ENCODE measurements around the gene INSM2.

The INSM2 gene

GRCh38 chr14:35526962-35527361 is 7.0 kb upstream of the INSM2 start:
- no peak for TF ChIP-seq CTCF (conservative IDR thresholded peaks at IDR 0.05; ENCODE audit: low read depth, low read length)
- no peak overlapping the region for H3K4me3 ChIP-seq (ENCODE audit: low read depth, low read length)
- no peak for DNase-seq (ENCODE audit: low read depth)

- no peak for DNase-seq (ENCODE audit: low read depth)
- H3K4me3 ChIP-seq (ENCODE audit: low read depth, low read length), result no peak overlapping the region
- no peak for TF ChIP-seq CTCF (conservative IDR thresholded peaks at IDR 0.05; ENCODE audit: low read depth, low read length)
Observed at GRCh38 chr14:35531960-35532747, 1.8 kb upstream of the INSM2 start.

GRCh38 chr14:35532783-35533356 is 1.1 kb upstream of the INSM2 start:
- DNase-seq (ENCODE audit: low read depth), result no peak
- no peak for TF ChIP-seq CTCF (conservative IDR thresholded peaks at IDR 0.05; ENCODE audit: low read depth, low read length)
- peak overlapping the region; percentile 51 for H3K4me3 ChIP-seq (ENCODE audit: low read depth, low read length)

- DNase-seq (ENCODE audit: low read depth), result peak; percentile 21
- TF ChIP-seq CTCF (conservative IDR thresholded peaks at IDR 0.05; ENCODE audit: low read depth, low read length), result no peak
- H3K4me3 ChIP-seq (ENCODE audit: low read depth, low read length), result peak overlapping the region; percentile 51
Observed at GRCh38 chr14:35534208-35534872, 376 bp downstream of the INSM2 start.

GRCh38 chr14:35534873-35535482 is 1.0 kb downstream of the INSM2 start:
- peak; percentile 75 for DNase-seq (ENCODE audit: low read depth)
- TF ChIP-seq CTCF (conservative IDR thresholded peaks at IDR 0.05; ENCODE audit: low read depth, low read length), result no peak
- peak overlapping the region; percentile 36 for H3K4me3 ChIP-seq (ENCODE audit: low read depth, low read length)

- TF ChIP-seq CTCF (conservative IDR thresholded peaks at IDR 0.05; ENCODE audit: low read depth, low read length), result no peak
- H3K4me3 ChIP-seq (ENCODE audit: low read depth, low read length), result peak overlapping the region; percentile 36
- no peak for DNase-seq (ENCODE audit: low read depth)
Observed at GRCh38 chr14:35535483-35536112, 1.6 kb downstream of the INSM2 start.
